Measurements from ENCODE around the gene PTPRN2. TPM values are rescaled to one million over a fixed set of nuclear protein-coding genes. Genes with fewer than 3 reads are reported as not detected.
"Not testable (repeated sequence)": the region's sequence is repeated elsewhere in the genome, so short reads cannot be mapped to it uniquely, and the experiment has no call there.

PTPRN2 gene
- total RNA-seq = 0.27 TPM

DNA sequence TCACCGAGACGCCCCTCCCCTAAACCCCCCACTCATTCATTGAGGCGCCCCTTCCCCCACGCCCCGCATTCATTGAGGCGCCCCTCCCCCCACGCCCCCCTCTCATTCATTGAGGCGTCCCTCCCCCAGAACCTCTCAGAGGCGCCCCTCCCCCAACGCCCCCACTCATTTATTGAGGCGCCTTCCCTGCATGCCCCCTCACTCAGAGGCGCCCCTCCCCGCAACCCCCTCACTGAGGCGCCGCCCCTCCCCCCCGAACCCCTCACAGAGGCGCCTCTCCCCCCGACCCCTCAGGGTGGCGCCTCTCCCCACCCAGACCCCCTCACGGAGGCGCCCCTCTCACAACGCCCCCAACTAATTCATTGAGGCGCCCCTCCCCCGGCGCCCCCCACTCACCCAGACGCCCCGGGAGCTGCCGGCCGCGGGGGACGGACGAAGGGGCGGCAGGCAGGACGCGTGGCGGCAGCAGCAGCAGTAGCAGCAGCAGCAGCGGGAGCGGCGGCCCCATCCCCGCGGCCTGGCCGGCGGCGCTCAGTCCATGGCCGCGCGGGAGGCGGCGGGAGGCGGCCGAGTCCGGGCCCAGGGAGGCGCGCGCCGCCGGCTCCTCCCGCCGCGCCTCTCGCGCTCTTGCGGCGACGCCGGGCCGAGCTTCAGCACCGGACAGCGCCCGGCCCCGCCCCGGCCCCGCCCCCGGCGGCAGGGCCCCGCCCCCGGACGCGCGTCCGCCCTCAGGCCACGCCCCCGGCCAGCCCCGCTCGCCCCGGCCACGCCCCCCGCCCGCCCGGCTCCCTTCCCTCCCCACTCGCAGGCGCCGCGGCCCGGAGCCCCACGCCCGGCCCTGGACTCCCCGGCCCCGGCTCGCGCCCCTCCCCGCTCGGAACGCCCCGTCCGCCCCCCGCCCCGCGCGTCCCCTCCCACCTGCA, at the start of gene PTPRN2:
Gene PTPRN2 (minus strand): TSS at position 662 of the 923 bp plus-strand sequence.
- peak; percentile 21 to 58 (median 47) for DNase-seq (ENCODE audit: low read depth in 2 of 3, low spot score in 2 of 3)

DNA sequence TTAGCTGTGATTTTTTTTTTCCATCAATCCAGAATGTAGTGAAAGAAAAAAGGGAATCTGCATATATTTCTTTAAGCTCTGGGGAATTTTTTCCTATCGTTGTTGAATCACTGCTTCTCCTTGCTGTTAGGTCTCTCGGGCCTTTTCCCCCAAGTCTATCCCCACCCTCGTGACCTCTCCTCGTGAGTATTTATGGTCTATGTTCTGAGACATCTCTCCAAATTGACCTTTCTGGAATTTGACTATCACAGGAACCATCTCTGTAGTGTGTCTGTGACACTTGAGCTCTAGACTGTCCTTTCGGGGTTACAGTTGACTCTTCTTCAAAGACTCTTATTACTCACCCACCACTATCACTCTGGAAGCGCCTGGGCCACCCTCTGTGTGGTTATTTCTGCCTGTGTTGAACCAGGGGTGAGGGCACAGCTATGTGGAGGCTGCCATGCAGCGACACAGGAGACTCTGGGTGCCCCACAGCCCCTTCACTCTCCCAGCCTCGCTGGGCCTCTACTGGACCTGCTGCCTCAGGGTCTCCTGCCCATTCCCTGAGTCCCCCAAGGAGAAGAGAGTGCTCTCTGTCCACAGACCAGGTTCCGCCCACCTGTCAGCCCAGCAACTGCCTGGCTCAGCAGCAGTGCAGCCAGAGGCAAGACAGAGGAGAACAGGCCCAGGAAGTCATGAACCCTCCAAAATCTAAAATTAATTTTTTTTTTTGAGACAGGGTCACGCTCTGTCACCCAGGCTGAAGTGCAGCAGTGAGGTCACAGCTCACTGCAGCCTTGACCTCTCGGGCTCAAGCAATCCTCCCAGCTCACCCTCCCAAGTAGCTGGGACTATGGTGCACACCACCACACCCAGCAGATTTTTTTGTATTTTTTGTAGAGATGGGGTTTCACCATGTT, 45.7 kb upstream of the PTPRN2 start:
- DNase-seq (ENCODE audit: low read depth in 2 of 3, low spot score in 2 of 3) = no peak

DNA sequence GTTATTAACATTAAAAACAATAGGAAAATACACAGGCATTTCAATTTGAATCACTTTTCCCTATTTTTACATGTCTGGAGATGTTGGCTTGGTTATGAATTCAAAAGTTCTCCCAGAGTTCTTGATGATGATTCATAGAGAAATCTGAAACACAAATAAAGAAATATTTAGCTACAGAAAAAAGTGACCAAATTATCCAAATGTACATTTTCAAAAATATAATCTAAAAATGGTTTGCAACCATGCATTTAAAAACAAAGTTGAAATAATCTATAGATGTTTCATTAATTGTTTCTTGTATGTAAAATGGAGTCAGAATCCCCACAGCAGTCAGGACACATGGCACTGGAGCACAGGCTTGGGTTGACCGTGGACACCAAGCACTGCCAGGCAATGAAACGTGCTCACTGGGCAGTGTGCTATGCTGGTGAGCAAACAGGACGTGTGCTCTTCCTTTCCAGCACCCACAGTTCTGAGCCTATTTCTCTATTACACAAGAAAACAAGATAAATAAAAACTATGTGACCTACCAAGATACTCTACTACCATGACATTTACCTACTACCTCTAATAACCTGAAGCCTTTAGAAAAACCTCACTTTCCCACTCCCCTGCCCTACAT, 44.1 kb upstream of the PTPRN2 start:
- no peak for DNase-seq (ENCODE audit: low read depth in 2 of 3, low spot score in 2 of 3)

DNA sequence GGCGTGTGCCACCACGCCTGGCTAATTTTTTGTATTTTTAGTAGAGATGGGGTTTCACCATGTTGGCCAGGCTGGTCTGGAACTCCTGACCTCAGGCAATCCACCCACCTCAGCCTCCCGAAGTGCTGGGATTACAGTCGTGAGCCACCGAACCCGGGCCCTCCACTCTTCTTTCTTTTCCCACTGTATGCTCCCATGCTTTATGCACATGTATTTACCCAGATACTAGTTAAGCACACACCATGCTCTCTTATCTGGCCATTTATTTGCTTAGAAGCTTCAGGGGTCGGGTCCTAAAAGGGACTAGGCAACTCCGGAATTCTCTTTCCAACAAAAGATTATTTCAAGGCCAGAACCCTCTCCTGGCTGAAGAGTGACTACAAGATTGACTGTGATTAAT, 38.7 kb upstream of the PTPRN2 start:
- not testable (repeated sequence) for DNase-seq (ENCODE audit: low read depth in 2 of 3, low spot score in 2 of 3)

DNA sequence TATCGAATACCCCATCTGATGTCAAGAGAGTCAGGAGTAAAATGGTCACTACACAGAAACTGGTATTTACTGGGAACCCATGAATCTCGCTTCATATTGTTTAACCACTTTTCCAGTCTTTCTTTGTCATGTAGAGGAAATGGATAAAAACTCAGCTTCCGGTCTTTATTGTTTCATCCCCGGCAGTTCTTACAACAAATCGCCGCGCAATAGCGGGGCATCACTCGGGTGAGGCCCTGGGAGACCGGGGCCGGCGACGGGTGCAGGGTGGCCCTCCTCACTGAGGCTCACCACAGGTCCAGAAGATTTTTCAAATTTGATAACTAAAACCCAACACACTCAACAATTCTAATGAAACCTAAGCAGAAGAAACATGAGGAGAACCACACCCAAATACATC, 35.6 kb upstream of the PTPRN2 start:
- DNase-seq (ENCODE audit: low read depth in 2 of 3, low spot score in 2 of 3) = no peak

GRCh38 chr7:158620839-158621441, 33.3 kb upstream of the PTPRN2 start:
- no peak for DNase-seq (ENCODE audit: low read depth in 2 of 3, low spot score in 2 of 3)

DNA sequence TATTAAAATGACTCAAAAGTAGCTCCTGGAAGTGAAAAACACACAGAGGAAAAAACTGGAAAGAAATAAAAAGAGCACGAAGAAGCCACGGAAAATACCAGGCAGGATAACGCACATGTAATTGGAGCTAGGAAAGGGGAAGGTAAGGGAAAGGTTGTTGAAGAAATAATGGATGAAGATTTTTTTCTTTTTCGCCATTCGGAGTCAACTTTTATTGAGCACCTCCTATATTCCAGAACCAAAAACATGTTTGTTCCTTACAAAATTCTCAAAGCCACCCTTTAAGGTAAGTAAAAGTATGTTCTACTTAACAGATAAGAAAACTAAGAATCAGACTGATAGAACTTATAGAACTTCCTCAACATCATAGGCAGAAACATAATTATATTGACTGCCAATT, 32.8 kb upstream of the PTPRN2 start:
- no peak for DNase-seq (ENCODE audit: low read depth in 2 of 3, low spot score in 2 of 3)

DNA sequence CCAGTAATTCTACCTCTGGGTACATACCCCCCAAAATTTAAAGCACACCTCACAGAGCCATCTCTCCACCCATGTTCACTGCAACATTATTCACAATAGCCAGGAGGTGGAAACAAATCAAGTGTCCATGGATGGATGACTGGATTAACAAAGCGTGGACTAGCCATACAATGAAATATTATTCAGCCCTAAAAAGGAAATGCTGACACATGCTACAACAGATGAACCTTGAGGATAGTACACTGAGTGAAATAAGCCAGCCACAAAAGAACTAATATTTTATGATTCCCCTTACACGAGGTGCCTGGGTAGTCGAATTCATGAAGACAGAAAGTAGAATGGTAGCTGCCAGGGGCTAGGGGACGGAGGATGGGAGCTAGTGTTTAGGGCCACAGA, 31.1 kb upstream of the PTPRN2 start:
- no peak for DNase-seq (ENCODE audit: low read depth in 2 of 3, low spot score in 2 of 3)

- no peak for DNase-seq (ENCODE audit: low read depth in 2 of 3, low spot score in 2 of 3)
Measured at GRCh38 chr7:158617737-158618128, 30.1 kb upstream of the PTPRN2 start.

DNA sequence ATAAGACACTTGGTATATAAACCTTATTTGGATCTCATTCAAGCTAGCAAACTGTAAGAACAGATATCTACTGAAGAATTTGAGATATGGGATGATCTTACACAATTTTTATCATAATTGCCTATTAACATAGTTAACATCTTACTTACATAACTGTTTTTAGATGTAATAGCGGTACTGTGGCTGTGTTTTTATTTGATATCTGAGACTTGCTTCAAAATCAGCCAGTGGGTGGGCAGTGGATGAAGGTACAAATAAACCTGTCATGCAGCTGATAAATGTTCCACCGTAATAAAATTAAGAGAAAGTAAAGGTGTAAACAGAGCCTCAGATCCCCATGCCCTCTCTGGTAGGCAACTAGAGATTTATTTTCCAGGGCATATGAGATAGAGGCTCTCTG, 28.4 kb upstream of the PTPRN2 start:
- DNase-seq (ENCODE audit: low read depth in 2 of 3, low spot score in 2 of 3) = no peak

DNA sequence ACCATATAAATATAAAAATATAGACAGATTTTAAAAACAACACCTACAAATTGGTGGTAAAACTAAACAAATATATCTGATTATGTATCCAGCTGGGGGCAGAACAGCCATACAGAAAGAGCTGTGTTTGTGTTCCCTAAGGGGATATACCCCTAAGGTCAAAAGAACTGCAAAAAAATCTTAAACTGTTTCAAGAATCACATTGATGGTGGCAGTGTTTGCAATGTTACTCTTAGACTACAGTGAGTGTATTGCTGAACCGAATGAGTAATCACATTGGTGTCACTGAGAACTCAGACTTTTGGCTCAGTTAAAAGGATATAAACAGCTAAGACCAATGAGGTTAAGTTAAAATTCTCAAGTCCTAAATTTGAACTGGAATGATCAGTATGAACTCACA, 27.1 kb upstream of the PTPRN2 start:
- DNase-seq (ENCODE audit: low read depth in 2 of 3, low spot score in 2 of 3) = no peak

DNA sequence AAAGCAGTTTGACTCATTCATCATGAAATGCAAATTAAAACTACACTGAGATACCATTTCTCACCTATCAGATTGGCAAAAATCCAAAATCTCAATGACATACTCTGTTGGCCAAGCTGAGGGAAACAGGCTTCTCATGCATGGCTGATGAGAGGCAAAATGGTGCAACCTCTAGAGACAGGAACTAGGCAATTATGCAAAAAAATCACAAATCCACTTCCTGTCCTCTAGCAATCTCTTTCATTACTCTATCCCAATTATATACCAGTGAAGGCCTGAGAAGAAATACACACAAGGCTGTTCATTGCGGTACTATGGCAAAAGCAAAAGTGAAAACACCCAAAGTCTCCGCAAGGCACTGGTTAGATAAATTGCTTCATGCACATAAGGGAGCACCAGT, 25.9 kb upstream of the PTPRN2 start:
- DNase-seq (ENCODE audit: low read depth in 2 of 3, low spot score in 2 of 3) = no peak

DNA sequence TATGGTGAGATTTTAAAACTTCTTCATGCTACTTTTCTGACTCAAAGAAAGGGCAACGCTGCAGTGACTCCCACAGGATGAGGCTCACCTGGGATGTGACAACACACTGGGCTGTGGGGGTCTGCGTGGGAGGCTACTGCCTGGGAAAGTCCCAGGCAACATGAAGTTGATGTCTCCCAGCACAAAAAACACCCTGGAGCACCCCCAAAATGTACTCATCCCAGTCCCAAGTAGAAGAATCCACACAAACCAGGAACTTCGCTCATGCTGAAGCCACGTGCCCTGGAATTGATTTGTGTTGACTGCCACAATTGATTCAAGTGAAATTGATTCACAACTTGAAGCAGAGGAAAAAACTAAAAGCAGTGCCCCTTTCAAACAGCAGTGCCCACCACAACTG, 24.9 kb upstream of the PTPRN2 start:
- DNase-seq (ENCODE audit: low read depth in 2 of 3, low spot score in 2 of 3) = no peak

DNA sequence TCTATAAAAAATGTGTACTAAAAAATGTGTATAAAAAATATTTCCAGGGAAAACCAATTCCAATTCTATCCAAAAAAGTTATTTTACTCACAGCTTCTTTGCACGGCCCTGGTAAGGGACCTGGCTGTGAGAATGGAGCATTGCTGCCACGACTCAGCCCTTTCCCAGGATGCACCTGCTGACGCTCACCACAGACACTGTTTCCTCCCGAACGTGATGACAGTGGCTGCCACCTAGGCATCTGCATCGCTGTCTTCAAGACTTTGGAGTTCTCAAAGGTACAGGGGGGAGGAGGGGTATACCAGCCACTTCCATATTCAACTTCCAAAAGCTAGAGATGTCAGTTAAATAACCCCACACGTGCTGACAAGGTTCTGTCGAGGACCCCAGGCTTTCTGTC, 23.9 kb upstream of the PTPRN2 start:
- peak in 1 of 3 donors; percentile 32 for DNase-seq (ENCODE audit: low read depth in 2 of 3, low spot score in 2 of 3)

- peak in 1 of 3 donors; percentile 48 for DNase-seq (ENCODE audit: low read depth in 2 of 3, low spot score in 2 of 3)
Measured at GRCh38 chr7:158609313-158609974, 21.8 kb upstream of the PTPRN2 start.

- no peak for DNase-seq (ENCODE audit: low read depth in 2 of 3, low spot score in 2 of 3)
Measured at GRCh38 chr7:158607563-158607962, 19.9 kb upstream of the PTPRN2 start.

GRCh38 chr7:158606671-158607424, 19.2 kb upstream of the PTPRN2 start:
- no peak for DNase-seq (ENCODE audit: low read depth in 2 of 3, low spot score in 2 of 3)

DNA sequence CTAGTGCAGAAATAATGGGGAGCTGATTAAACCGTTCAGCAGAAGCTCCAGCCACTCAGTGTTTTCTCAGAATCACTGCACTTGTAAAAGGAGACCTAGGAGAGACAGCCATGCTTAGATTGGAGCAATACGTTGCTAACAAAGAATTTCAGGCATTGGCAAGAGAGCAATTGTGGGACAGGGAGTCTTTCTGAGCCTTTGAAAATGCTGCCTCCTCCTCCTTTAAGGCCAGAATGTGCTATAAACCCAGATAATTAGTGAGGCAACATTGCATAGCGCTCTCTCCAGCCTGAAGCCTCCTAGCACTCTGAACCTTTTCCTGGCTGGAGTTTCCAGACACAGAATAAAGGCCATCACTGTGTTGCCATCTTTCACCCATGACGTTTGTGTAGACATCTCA, 18.5 kb upstream of the PTPRN2 start:
- no peak for DNase-seq (ENCODE audit: low read depth in 2 of 3, low spot score in 2 of 3)
